ENCODE measurements around the gene NKAIN2.
"Not testable (repeated sequence)": the region's sequence is repeated elsewhere in the genome, so short reads cannot be mapped to it uniquely, and the experiment has no call there.

The NKAIN2 gene

GRCh38 chr6:124535746-124536145 is 732.1 kb downstream of the NKAIN2 start:
- no peak for DNase-seq

GRCh38 chr6:124536157-124536841 is 732.6 kb downstream of the NKAIN2 start:
- DNase-seq = no peak

GRCh38 chr6:124536842-124537191 is 733.2 kb downstream of the NKAIN2 start:
- DNase-seq = no peak

GRCh38 chr6:124539096-124539495 is 735.4 kb downstream of the NKAIN2 start:
- no peak for DNase-seq

- no peak for DNase-seq
Measured at GRCh38 chr6:124541573-124541972, 737.9 kb downstream of the NKAIN2 start.

GRCh38 chr6:124546601-124547000 is 742.9 kb downstream of the NKAIN2 start:
- DNase-seq = no peak

- DNase-seq = no peak
Measured at GRCh38 chr6:124551711-124552233, 748.1 kb downstream of the NKAIN2 start.

- no peak for DNase-seq
Measured at GRCh38 chr6:124557873-124558272, 754.2 kb downstream of the NKAIN2 start.

GRCh38 chr6:124560078-124560477 is 756.4 kb downstream of the NKAIN2 start:
- DNase-seq = not testable (repeated sequence)

- no peak for DNase-seq
Measured at GRCh38 chr6:124560873-124561567, 757.4 kb downstream of the NKAIN2 start.

GRCh38 chr6:124561635-124562130 is 758.0 kb downstream of the NKAIN2 start:
- DNase-seq = no peak

- DNase-seq = not testable (repeated sequence)
Measured at GRCh38 chr6:124564125-124564524, 760.5 kb downstream of the NKAIN2 start.

- DNase-seq = no peak
Measured at GRCh38 chr6:124567401-124567800, 763.7 kb downstream of the NKAIN2 start.

- no peak for DNase-seq
Measured at GRCh38 chr6:124573953-124574352, 770.3 kb downstream of the NKAIN2 start.

- DNase-seq = no peak
Measured at GRCh38 chr6:124577734-124578281, 774.1 kb downstream of the NKAIN2 start.

GRCh38 chr6:124590001-124590400 is 786.3 kb downstream of the NKAIN2 start:
- no peak for DNase-seq

- DNase-seq = no peak
Measured at GRCh38 chr6:124599656-124600055, 796.0 kb downstream of the NKAIN2 start.

- no peak for DNase-seq
Measured at GRCh38 chr6:124604719-124605118, 801.1 kb downstream of the NKAIN2 start.

- DNase-seq = no peak
Measured at GRCh38 chr6:124607119-124607627, 803.5 kb downstream of the NKAIN2 start.

GRCh38 chr6:124613031-124613430 is 809.4 kb downstream of the NKAIN2 start:
- no peak for DNase-seq

GRCh38 chr6:124622351-124622750 is 818.7 kb downstream of the NKAIN2 start:
- no peak for DNase-seq

- DNase-seq = no peak
Measured at GRCh38 chr6:124633655-124634054, 830.0 kb downstream of the NKAIN2 start.

- no peak for DNase-seq
Measured at GRCh38 chr6:124640432-124640831, 836.8 kb downstream of the NKAIN2 start.

- DNase-seq = no peak
Measured at GRCh38 chr6:124655866-124656265, 852.2 kb downstream of the NKAIN2 start.
